GM12878 (cell line): Measurements from ENCODE around the gene NLGN1. TPM values are rescaled to one million over a fixed set of nuclear protein-coding genes. Genes with fewer than 3 reads are reported as not detected.

Experiments used
- ATAC-seq: fragments of 200-7000 bp; cut with Tn5 transposase; 3 replicates; pipeline ENCODE4 v1.9.1; 2020; ENCODE audit warnings: mild to moderate bottlenecking, moderate library complexity
- BruUV-seq: library from RNA; stranded (reverse); fragments of 400-500 nt; replicated peaks from 2 replicates; lab custom pipeline; 2021; lab: Mats Ljungman, UMichigan
- CTCF ChIA-PET: fragments of 300-600 bp; sonication (Branson Sonifier 250); formaldehyde crosslinking; extraction: SDS; loops from one replicate; lab custom pipeline; 2021; ENCODE audit warnings: inconsistent platforms; lab: Yijun Ruan, JAX
- POLR2A ChIA-PET: fragments of 350-600 bp; formaldehyde crosslinking; extraction: SDS; loops from one replicate; lab custom pipeline; 2021; ENCODE audit warnings: inconsistent platforms; lab: Charles Lee
- RAD21 ChIA-PET: fragments of 300-600 bp; sonication (Branson Sonifier 250); formaldehyde crosslinking; loops from one replicate; lab custom pipeline; 2023; ENCODE audit warnings: antibody characterized with exemption; ENCODE audit not compliant: unreplicated experiment; lab: Charles Lee
- SMC1A ChIA-PET: fragments of 300-600 bp; sonication (Branson Sonifier 250); formaldehyde crosslinking; loops from one replicate; lab custom pipeline; 2023; ENCODE audit not compliant: unreplicated experiment, uncharacterized antibody; lab: Charles Lee
- DNase-seq: peaks from one replicate; pipeline ENCODE4 v3.0.0-alpha.2; 2011; ENCODE audit warnings: low read depth, low spot score
- FAIRE-seq: peaks from 3 replicates; lab custom pipeline; 2011; peaks lifted over from hg19 to GRCh38; lab: Jason Lieb, UNC
- H2AFZ ChIP-seq: 2 replicates; pipeline ENCODE4 v1.6.0; 2011; ENCODE audit warnings: low read depth, low read length, control low read depth; ENCODE audit not compliant: control insufficient read depth
- H3K27ac ChIP-seq: 2 replicates; pipeline ENCODE4 v1.5.1; 2011; ENCODE audit warnings: control low read depth; ENCODE audit not compliant: control insufficient read depth, insufficient read depth
- H3K27me3 ChIP-seq, 2 experiments: replicated peaks in 1 of 2; 2 replicates each; pipeline versions ENCODE4 v1.6.0 to v1.6.1; 2011; ENCODE audit warnings: low read length in 1 of 2; ENCODE audit not compliant: control insufficient read depth in 2 of 2, insufficient read depth in 2 of 2
- H3K36me3 ChIP-seq, 2 experiments: 2 replicates each; pipeline ENCODE4 v1.5.1; 2011; ENCODE audit warnings: low read length in 1 of 2; ENCODE audit not compliant: control insufficient read depth in 2 of 2, insufficient read depth in 2 of 2
- H3K4me1 ChIP-seq: 2 replicates; pipeline ENCODE4 v1.6.1; 2011; ENCODE audit warnings: mild to moderate bottlenecking, low read length, moderate library complexity, mixed read lengths; ENCODE audit not compliant: control insufficient read depth, insufficient read depth
- H3K4me2 ChIP-seq: 2 replicates; pipeline ENCODE4 v1.6.0; 2011; ENCODE audit warnings: control low read depth; ENCODE audit not compliant: control insufficient read depth, insufficient read depth
- H3K4me3 ChIP-seq: fragments of 200-600 bp; sonication (generic); 2 replicates; pipeline ENCODE4 v1.5.1; 2016
- H3K79me2 ChIP-seq: 2 replicates; pipeline ENCODE4 v1.6.0; 2011; ENCODE audit warnings: low read length; ENCODE audit not compliant: control insufficient read depth, insufficient read depth
- H3K9ac ChIP-seq: 2 replicates; pipeline ENCODE4 v1.8.0; 2011; ENCODE audit warnings: low read length, control low read depth, mixed read lengths; ENCODE audit not compliant: control insufficient read depth, insufficient read depth
- H3K9me3 ChIP-seq: replicated peaks from 3 replicates; pipeline ENCODE4 v1.5.1; 2011; ENCODE audit warnings: mild to moderate bottlenecking, low read length; ENCODE audit not compliant: control insufficient read depth, insufficient read depth
- H4K20me1 ChIP-seq: 2 replicates; pipeline ENCODE4 v1.6.0; 2011; ENCODE audit not compliant: control insufficient read depth, insufficient read depth
- BCL11A ChIP-seq: IDR thresholded peaks from 2 replicates; pipeline ENCODE4 v1.6.1; 2011; ENCODE audit warnings: low read depth, low read length
- BRCA1 ChIP-seq: IDR thresholded peaks from 2 replicates; pipeline ENCODE4 v1.6.1; 2011; ENCODE audit warnings: low read depth, low read length, improper control_type of control experiment
- CREB1 ChIP-seq: IDR thresholded peaks from 2 replicates; pipeline ENCODE4 v1.6.1; 2012; ENCODE audit warnings: low read depth, mild to moderate bottlenecking, inconsistent platforms
- CREM ChIP-seq: IDR thresholded peaks from 2 replicates; pipeline ENCODE4 v1.6.1; 2014; ENCODE audit warnings: antibody characterized with exemption, low read depth
- ETV6 ChIP-seq, 2 experiments: fragments of 450-650 bp in 1 of 2; IDR thresholded peaks in 1 of 2; conservative IDR thresholded peaks in 1 of 2; 2 replicates each; pipeline ENCODE4 v1.6.1; 2014; ENCODE audit warnings: antibody characterized with exemption in 1 of 2, borderline replicate concordance in 1 of 2, low read depth in 1 of 2, mild to moderate bottlenecking in 1 of 2, moderate library complexity in 1 of 2
- FOXM1 ChIP-seq: IDR thresholded peaks from 2 replicates; pipeline ENCODE4 v1.6.1; 2012; ENCODE audit warnings: low read depth, mild to moderate bottlenecking, inconsistent platforms, low read length, moderate library complexity
- GATAD2B ChIP-seq: fragments of 450-650 bp; conservative IDR thresholded peaks from 2 replicates; pipeline ENCODE4 v1.6.1; 2017; ENCODE audit warnings: low read depth, mild to moderate bottlenecking, moderate library complexity
- IRF4 ChIP-seq: IDR thresholded peaks from 2 replicates; pipeline ENCODE4 v1.6.1; 2011; ENCODE audit warnings: low read depth, low read length
- MEF2B ChIP-seq: fragments of 450-650 bp; IDR thresholded peaks from 2 replicates; pipeline ENCODE4 v1.6.1; 2018; ENCODE audit warnings: mild to moderate bottlenecking, moderate library complexity; ENCODE audit not compliant: partially characterized antibody, poor library complexity, severe bottlenecking
- NR2C2 ChIP-seq: IDR thresholded peaks from 2 replicates; pipeline ENCODE4 v1.6.1; 2011; ENCODE audit warnings: borderline replicate concordance, low read depth; ENCODE audit not compliant: control insufficient read depth, insufficient read length
- NR2F1 ChIP-seq: fragments of 450-650 bp; conservative IDR thresholded peaks from 2 replicates; pipeline ENCODE4 v1.6.1; 2017; ENCODE audit warnings: mild to moderate bottlenecking
- PAX5 ChIP-seq: IDR thresholded peaks from 2 replicates; pipeline ENCODE4 v1.6.1; 2011; ENCODE audit warnings: low read depth, low read length, borderline replicate concordance
- POLR2AphosphoS2 ChIP-seq: IDR thresholded peaks from 2 replicates; pipeline ENCODE4 v1.6.1; 2011; ENCODE audit warnings: low read depth, mild to moderate bottlenecking, low read length, improper control_type of control experiment, moderate library complexity
- SIX5 ChIP-seq: IDR thresholded peaks from 2 replicates; pipeline ENCODE4 v1.6.1; 2011; ENCODE audit warnings: mild to moderate bottlenecking, low read depth, low read length, moderate library complexity; ENCODE audit not compliant: severe bottlenecking
- TAF1 ChIP-seq: IDR thresholded peaks from 2 replicates; pipeline ENCODE4 v1.6.1; 2011; ENCODE audit warnings: mild to moderate bottlenecking, low read depth, low read length, borderline replicate concordance
- WGBS: methylation state at CpG from one replicate; pipeline ENCODE4 v1.1.6; 2016; ENCODE audit warnings: low lambda C conversion rate; ENCODE audit not compliant: insufficient replicate concordance, insufficient coverage; ENCODE audit errors: missing lambda C conversion rate; 5-methylcytosine and 5-hydroxymethylcytosine counted together
- in situ Hi-C: fragments of 300-500 bp; cut with MboI; formaldehyde crosslinking; loops from 9 replicates; pipeline ENCODE4 v1.14.3; 2018; ENCODE audit warnings: mixed read lengths
- intact Hi-C: fragments of 100-400 bp; cut with micrococcal nuclease; formaldehyde crosslinking; loops from one replicate; pipeline ENCODE4 v1.14.2; 2022; ENCODE audit not compliant: unreplicated experiment
- polyA plus RNA-seq, 11 experiments: library from polyadenylated mRNA; depleted of rRNA in 4 of 11; unstranded in 6 of 11; stranded (reverse) in 5 of 11; fragments of >200 nt; fragmentation: Nextera tagmentation in 4 of 11; fragmentation: Illumina TruSeq in 1 of 11; extraction: Ambion mirVana in 4 of 11; extraction: Trizol in 1 of 11; gene quantifications; 1 replicate in 1 of 11; 2 replicates in 10 of 11; pipeline versions ENCODE4 v1.2.1 to v1.2.3, GENCODE V29; 2011 to 2016; ENCODE audit warnings: inconsistent platforms in 2 of 11, missing spikeins in 2 of 11, low read depth in 1 of 11
- total RNA-seq, 4 experiments: library from RNA; depleted of rRNA in 3 of 4; stranded (reverse); fragments of >200 nt in 3 of 4; fragmentation: Illumina TruSeq in 1 of 4; extraction: Trizol in 1 of 4; gene quantifications; 2 replicates each; pipeline versions ENCODE4 v1.2.1 to v1.2.3, GENCODE V29; 2013 to 2021
- TF ChIP-seq, protein P1 (sequence below): fragments of 450-650 bp; IDR thresholded peaks from 2 replicates; pipeline ENCODE4 v1.6.1; 2016; ENCODE audit warnings: mild to moderate bottlenecking, moderate library complexity, borderline replicate concordance
- TF ChIP-seq, protein P2 (sequence below): IDR thresholded peaks from 2 replicates; pipeline ENCODE4 v1.6.1; 2011; ENCODE audit warnings: borderline replicate concordance, low read depth, mild to moderate bottlenecking, moderate library complexity, mixed read lengths, low read length; ENCODE audit not compliant: insufficient read depth; ENCODE audit errors: extremely low read length
- TF ChIP-seq, protein P3 (sequence below): IDR thresholded peaks from 2 replicates; pipeline ENCODE4 v1.6.1; 2011; ENCODE audit warnings: borderline replicate concordance, low read depth, mild to moderate bottlenecking, moderate library complexity, low read length; ENCODE audit not compliant: insufficient read depth, poor library complexity, severe bottlenecking

NLGN1 gene
- total and polyA plus RNA-seq, 10 of the 15 experiments (the other 5 are each of a cell fraction or from before 2014, with no cell fraction given), result not detected

DNA sequence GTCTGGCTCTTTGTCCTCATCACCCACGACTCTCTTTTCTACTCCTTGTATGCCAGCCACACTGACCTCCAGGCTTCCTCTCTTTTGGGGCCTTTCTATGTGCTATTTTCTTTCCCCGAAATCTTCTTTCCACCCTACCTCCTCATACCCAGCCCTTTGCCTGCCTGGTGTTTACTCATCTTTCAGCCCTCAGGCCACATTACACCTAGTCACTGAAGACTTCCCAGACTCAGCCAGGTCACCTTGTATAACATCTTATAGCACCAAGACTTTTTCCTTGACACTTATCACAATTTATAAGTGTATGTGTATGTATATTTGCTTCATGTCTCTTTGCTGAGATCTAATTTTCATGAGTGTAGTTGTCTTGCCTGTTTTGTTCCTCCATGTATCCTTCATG is 396.4 kb downstream of the NLGN1 start:
- Histone ChIP-seq H4K20me1 (no peaks in the 10 kb centered on the region), H3K27ac (no peak overlapping the region), H3K27me3 (no peaks in the 10 kb centered on the region), H3K4me1 (no peaks in the 10 kb centered on the region), H3K9me3 (no peaks in the 10 kb centered on the region), H3K4me3 (no peak overlapping the region), H2AFZ (no peak overlapping the region), H3K9ac (no peak overlapping the region), H3K36me3 (no peaks in the 10 kb centered on the region), H3K4me2 (no peak overlapping the region), H3K79me2 (no peaks in the 10 kb centered on the region)
- SMC1A ChIA-PET, result no interaction called here
- CTCF ChIA-PET, result no interaction called here
- RAD21 ChIA-PET, result no interaction called here
- in situ Hi-C loops, result no loop called here
- BruUV-seq, result no TSS peak
- FAIRE-seq, result no peak
- no peak for ATAC-seq
- no peak for DNase-seq
- intact Hi-C loops, result no loop called here
- POLR2A ChIA-PET, result no interaction called here
- WGBS, result 0% methylated on average over 1 of the region's 2 CpGs
- TF ChIP-seq IRF4, result no peak
- TF ChIP-seq POLR2AphosphoS2, result no peak
- TF ChIP-seq, protein P1, sequence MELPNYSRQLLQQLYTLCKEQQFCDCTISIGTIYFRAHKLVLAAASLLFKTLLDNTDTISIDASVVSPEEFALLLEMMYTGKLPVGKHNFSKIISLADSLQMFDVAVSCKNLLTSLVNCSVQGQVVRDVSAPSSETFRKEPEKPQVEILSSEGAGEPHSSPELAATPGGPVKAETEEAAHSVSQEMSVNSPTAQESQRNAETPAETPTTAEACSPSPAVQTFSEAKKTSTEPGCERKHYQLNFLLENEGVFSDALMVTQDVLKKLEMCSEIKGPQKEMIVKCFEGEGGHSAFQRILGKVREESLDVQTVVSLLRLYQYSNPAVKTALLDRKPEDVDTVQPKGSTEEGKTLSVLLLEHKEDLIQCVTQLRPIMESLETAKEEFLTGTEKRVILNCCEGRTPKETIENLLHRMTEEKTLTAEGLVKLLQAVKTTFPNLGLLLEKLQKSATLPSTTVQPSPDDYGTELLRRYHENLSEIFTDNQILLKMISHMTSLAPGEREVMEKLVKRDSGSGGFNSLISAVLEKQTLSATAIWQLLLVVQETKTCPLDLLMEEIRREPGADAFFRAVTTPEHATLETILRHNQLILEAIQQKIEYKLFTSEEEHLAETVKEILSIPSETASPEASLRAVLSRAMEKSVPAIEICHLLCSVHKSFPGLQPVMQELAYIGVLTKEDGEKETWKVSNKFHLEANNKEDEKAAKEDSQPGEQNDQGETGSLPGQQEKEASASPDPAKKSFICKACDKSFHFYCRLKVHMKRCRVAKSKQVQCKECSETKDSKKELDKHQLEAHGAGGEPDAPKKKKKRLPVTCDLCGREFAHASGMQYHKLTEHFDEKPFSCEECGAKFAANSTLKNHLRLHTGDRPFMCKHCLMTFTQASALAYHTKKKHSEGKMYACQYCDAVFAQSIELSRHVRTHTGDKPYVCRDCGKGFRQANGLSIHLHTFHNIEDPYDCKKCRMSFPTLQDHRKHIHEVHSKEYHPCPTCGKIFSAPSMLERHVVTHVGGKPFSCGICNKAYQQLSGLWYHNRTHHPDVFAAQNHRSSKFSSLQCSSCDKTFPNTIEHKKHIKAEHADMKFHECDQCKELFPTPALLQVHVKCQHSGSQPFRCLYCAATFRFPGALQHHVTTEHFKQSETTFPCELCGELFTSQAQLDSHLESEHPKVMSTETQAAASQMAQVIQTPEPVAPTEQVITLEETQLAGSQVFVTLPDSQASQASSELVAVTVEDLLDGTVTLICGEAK, result no peak
- TF ChIP-seq, protein P2, sequence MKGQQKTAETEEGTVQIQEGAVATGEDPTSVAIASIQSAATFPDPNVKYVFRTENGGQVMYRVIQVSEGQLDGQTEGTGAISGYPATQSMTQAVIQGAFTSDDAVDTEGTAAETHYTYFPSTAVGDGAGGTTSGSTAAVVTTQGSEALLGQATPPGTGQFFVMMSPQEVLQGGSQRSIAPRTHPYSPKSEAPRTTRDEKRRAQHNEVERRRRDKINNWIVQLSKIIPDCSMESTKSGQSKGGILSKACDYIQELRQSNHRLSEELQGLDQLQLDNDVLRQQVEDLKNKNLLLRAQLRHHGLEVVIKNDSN, result no peak
- no peak for TF ChIP-seq PAX5
- TF ChIP-seq ETV6 (conservative IDR thresholded peaks at IDR 0.05 in 1 of 2, IDR thresholded peaks at IDR 0.05 in 1 of 2; ENCODE audit: borderline replicate concordance in 1 of 2, low read depth in 1 of 2), result no peak
- TF ChIP-seq BCL11A, result no peak
- TF ChIP-seq SIX5, result no peak
- TF ChIP-seq FOXM1, result no peak
- no peak for TF ChIP-seq BRCA1
- no peak for TF ChIP-seq NR2F1
- TF ChIP-seq, protein P3, sequence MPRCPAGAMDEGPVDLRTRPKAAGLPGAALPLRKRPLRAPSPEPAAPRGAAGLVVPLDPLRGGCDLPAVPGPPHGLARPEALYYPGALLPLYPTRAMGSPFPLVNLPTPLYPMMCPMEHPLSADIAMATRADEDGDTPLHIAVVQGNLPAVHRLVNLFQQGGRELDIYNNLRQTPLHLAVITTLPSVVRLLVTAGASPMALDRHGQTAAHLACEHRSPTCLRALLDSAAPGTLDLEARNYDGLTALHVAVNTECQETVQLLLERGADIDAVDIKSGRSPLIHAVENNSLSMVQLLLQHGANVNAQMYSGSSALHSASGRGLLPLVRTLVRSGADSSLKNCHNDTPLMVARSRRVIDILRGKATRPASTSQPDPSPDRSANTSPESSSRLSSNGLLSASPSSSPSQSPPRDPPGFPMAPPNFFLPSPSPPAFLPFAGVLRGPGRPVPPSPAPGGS, result no peak
- TF ChIP-seq CREB1, result no peak
- TF ChIP-seq MEF2B, result no peak
- no peak for TF ChIP-seq TAF1
- no peak for TF ChIP-seq GATAD2B
- TF ChIP-seq CREM, result no peak
- TF ChIP-seq NR2C2, result no peak
